Measurements from ENCODE around the gene PMF1.
"Not testable (repeated sequence)": the region's sequence is repeated elsewhere in the genome, so short reads cannot be mapped to it uniquely, and the experiment has no call there.

PMF1 gene

DNA sequence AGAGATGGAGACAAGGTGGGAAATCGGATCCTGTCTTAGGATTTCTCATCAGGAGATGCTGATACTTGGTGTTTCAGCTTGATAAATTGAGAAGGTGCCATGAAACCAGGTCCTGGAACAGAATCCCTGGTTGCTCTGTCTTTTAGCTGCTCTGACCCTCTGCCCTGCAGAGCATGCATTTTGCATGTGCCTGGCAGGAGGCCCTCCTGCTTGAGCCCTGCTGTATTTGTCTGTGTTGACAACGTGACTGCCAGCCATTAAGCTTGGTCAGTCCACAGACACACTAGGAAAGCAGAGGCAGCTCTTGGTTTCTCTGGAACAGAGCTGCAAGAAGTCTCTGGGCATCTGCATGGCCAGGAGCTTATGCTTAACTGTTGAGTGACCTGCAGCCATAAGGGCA is 16.4 kb upstream of the PMF1 start:
- DNase-seq (ENCODE audit: low read depth), result no peak

DNA sequence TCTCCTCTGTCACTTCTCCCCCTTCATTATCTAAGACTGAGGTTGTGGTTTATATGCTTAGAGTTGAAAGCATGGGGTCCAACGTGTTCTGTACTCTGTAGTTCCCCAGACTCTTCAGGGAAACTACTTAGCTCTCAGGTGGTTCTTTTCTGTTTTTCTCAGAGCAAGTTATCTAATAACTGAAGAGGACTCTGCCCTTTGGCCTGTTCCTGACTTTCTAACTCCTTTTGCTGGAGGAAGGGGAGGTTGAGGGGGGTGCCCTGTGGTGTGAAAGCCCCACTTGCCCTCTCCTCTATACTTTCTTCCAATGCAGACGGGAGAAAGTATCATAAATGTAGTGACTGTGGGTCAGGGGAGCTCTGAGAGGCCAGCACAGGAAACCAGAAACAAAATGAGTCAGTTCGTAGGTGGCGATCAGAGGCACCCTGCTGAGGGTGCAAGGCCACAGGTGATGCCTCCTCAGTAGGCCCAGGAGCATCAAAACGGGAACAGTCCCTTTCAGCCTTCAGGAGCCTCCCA is 13.9 kb upstream of the PMF1 start:
- DNase-seq (ENCODE audit: low read depth), result no peak

DNA sequence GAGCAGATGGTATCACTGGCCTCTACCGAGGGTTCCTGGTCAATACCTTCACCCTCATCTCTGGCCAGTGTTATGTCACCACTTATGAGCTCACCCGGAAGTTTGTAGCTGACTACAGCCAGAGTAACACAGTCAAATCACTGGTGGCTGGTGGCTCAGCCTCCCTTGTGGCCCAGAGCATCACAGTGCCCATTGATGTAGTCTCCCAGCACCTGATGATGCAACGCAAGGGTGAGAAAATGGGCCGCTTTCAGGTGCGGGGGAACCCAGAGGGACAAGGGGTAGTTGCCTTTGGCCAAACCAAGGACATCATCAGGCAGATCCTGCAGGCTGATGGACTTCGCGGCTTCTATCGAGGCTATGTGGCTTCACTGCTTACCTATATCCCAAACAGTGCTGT is 12.8 kb upstream of the PMF1 start:
- DNase-seq (ENCODE audit: low read depth), result no peak

DNA sequence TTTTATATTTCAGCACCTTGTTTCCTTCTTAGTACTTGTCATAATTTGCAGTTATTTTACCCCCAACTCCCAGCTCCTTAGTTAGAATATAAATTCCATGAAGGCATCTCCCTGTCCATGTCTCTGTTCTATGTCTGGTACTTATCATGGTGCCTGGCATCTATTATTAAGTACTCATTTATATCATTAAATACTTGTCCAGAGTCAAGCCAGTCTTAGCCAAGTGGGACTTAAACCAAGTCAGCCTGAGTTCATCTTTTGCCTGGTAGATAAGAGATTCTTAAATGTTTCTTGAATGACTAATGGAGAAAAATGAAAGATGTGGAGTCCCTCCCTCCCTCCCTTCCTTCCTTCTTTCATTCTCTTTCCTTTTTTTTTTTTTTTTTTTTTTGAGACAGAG is 9.5 kb upstream of the PMF1 start:
- no peak for DNase-seq (ENCODE audit: low read depth)

DNA sequence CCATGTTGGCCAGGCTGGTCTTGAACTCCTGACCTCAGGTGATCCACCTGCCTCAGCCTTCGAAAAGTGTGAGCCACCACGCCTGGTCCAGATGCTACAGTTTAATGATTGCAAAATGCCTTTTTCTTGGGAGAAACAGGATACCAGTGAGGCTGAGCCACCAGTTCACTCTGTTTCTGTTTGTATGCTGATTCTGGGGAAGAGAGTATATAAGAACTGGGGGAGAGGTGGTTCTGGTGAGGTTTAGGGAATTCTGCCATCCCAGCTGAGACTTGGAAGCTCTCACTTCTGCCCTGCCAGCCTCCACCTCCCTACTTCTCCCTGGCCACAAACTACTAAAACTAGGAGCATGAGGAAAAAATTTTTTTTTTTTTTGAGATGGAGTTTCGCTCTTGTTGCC is 8.1 kb upstream of the PMF1 start:
- peak; percentile 75 for DNase-seq (ENCODE audit: low read depth)

DNA sequence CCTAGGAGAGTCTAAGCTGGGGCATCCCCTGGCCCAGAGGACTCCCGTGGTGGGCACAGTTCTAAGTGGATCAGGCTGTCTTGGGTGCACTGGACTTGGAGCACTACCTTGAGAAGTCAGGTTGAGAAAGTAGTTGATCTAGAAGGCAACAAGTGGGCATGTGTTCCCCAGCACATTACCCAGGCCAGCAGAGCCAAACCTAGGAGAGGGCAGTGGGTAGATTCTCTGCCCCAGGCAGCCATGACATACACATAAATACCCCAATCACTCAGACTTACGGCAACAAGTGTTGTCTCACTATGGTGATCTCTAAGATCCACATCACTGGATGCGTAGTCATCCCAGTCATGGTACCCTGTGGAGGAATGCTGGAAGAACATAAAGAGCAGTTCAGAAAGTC is 1.6 kb upstream of the PMF1 start:
- no peak for DNase-seq (ENCODE audit: low read depth)

DNA sequence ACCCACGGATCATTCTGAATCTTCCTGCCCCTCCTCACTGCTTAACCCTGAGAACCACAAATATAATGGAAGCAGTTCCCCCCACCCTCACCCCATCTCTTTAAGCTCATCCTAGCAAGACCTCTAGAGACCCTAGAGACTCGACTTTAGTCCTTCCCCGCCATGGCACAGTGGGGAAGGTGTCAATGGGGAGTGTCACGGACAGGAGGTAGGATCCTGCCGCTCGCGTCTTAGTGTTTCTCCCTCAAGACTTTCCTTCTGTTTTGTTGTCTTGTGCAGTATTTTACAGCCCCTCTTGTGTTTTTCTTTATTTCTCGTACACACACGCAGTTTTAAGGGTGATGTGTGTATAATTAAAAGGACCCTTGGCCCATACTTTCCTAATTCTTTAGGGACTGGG is 677 bp upstream of the PMF1 start:
- DNase-seq (ENCODE audit: low read depth), result no peak

DNA sequence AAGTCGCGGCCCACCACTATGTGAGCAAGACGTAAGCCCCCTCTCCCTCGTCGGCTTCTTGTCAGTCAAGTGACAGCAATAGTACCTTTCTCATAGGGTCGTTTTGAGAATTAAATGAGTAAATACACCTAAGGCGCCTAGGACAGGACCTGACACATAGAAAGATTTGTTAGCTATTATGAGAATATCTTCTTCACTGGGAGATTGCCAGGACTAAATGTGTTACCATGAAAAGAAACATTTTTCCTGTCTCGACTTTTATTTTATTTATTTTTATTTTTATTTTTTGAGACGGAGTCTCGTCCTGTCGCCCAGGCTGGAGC is 798 bp downstream of the PMF1 start:
- DNase-seq (ENCODE audit: low read depth), result no peak

DNA sequence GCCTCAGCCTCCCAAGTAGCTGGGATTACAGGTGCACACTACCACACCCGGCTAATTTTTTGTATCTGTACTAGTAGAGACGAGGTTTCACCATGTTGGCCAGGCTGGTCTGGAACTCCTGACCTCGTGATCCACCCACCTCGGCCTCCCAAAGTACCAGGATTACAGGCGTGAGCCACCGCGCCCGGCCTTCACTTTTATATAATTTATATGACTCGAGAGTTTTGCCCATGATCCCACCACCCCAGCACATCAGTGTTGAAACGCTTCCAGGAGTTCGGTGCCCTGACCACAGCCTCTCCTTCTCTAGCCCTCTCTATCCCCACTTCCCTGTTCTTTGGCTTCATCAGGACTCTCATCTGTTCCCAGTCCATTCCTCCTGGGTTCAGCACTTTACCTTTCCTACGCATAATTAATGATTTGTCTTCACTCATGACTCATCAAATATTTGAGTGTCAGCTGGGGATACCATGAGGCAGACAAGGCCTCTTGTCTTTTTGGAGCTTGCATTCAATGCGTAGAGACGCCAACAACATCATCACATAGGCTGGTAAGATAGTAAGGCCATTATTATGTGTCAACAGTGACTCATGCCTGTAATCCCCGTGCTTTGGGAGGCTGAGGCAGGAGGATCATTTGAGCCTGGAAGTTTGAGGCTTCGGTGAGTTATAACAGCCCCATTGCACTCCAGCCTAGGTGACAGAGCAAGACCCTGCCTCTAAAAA is 1.4 kb downstream of the PMF1 start:
- no peak for DNase-seq (ENCODE audit: low read depth)

DNA sequence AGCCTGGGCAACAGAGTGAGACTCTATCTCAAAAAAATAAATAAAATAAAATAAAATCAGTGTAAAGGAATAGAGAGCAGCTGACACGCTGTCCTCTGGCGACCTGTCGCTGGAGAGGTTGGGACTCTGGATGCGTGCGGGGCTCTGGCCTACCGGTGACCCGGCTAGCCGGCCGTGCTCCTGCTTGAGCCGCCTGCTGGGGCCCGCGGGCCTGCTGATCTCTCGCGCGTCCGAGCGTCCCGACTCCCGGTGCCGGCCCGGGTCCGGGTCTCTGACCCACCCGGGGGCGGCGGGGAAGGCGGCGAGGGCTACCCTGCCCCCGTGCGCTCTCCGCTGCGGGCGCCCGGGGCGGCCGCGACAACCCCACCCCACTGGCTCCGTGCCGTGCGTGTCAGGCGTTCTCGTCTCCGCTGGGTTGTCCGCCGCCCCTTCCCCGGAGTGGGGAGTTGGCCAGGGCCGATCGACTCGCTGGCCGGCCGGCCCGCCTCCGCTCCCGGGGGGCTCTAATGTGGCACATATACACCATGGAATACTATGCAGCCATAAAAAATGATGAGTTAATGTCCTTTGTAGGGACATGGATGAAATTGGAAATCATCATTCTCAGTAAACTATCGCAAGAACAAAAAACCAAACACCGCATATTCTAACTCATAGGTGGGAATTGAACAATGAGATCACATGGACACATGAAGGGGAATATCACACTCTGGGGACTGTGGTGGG is 3.7 kb downstream of the PMF1 start:
- DNase-seq (ENCODE audit: low read depth), result not testable (repeated sequence)

DNA sequence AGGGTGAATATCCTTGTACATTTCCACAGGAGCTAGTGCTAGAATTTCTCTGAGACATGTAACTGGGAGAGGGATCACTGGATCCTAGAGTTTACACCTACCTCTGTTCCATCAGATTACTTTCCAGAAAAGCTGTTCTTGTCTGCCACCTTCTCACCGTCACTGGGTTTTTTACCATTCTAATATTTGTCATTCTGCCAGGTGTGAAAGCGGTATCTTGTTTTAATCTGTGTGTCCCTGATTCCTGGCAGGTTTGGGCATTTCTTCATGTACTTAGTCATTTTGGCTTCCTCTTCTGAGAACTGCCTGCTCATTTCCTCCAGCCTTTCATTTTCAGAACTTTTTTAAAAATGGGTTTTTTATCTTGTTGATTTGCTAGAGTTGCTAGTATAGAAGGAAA is 5.1 kb downstream of the PMF1 start:
- DNase-seq (ENCODE audit: low read depth), result peak; percentile 31

DNA sequence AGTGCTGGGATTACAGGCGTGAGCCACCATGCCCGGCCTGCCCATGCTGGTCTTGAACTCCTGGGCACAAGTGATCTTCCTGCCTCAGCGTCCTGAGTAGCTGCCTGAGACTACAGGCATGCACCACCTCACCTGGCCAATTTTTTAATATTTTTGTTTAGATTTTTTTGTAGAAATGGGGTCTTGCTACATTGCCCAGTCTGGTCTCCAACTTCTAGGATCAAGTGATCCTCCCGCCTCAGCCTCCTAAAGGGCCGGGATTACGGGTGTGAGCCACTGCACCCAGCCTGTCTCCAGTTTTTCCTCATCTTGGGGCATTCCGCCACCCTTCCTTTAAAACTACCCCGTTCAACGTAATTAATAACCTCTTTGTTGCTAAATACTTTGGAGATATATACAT is 7.4 kb downstream of the PMF1 start:
- no peak for DNase-seq (ENCODE audit: low read depth)

DNA sequence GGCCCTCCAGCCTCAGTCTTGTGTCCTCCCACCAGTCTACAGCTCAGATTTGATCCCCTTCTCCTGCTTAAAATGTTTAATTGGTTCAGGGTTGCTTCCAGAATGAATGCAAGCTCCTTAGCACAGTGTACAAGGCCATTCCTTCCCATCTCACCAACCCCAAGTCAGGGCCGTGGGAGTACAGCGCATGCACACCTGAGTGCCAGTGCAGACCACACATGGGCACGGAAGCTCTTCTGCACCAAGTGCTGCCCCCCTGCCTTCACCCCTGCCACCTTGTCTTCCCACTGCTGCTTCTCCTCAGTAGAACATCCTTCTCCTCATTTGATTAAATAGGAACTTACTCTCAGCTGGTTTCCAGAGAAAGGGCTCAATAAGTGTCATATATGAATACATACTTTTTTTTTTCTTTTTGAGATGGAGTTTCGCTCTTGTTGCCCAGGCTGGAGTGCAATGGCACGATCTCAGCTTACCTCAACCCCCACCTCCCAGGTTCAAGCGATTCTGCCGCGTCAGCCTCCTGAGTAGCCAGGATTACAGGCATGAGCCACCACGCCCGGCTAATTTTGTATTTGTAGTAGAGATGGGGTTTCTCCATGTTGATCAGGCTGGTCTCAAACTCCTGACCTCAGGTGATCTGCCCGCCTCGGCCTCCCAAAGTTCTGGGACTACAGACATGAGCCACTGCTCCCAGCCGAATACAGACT is 9.3 kb downstream of the PMF1 start:
- DNase-seq (ENCODE audit: low read depth), result no peak

DNA sequence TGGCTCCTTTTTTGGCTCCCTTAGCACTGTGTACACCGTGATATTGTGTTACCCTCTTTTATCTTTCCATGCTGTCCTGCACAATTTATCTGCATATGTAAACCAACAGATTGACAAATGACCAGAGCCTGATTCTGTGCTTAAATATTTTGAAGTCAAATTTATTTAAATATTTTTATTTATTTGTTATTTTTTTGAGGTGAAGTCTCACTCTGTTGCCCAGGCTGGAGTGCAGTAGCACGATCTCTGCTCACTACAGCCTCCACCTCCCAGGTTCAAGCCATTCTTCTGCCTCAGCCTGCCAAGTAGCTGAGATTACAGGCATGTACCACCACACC is 12.8 kb downstream of the PMF1 start:
- DNase-seq (ENCODE audit: low read depth), result no peak

DNA sequence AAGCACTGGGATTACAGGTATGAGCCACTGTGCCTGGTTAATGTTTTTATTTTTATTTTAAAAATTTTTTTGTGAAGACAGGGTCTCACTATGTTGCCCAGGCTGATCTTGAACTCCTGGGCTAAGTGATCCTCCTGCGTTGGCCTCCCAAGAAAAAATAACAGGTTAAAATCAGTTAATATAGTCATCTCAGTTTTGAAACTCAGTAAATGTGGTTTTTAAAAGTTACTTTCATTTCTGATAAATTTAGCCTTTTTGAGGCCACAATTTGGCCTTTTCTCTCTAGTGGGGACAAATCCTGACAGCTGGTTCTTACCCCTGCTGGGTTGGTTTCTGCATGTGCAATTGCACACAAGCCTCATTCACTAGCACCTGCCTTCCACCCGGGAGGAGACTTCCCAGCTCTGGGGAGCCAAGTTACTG is 13.3 kb downstream of the PMF1 start:
- DNase-seq (ENCODE audit: low read depth), result no peak

DNA sequence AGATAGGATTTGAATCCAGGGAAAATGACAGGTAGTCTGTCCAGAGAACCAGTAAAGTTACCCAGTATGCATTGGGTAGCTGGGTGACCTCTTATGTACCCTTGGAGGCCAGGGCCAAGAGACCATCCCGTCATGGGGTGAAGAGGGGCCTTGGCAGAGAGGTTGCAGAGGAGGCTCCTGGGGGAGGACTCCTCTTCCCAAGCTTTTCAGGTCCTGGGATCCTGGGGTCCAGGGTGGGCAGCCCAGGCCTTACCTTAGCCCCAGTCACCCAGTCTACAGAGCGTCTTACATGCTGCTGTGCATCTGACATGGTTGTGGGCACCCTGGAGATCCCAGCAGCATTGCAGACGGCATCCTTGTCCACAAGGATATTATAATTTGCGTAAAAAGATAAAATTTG is 14.0 kb downstream of the PMF1 start:
- no peak for DNase-seq (ENCODE audit: low read depth)

DNA sequence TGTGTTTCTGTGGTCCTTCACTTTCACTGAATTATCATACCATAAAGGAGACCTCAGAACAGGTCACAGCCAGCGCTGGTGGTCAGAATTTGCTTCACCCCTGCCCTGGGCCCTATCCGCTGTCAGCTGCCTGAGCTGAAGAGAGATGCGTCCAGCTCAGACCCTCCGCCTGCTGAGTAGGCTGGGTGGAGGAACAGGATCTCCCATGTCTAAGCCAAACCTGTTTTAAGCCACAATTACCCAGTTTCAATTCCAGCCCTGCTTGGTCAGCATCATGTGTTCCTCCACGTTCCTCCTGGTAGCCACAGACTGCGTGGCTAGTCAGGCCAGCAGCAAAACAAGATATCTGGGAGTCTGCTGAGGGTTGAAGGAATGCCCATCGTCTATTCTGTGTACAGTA is 15.7 kb downstream of the PMF1 start:
- no peak for DNase-seq (ENCODE audit: low read depth)

DNA sequence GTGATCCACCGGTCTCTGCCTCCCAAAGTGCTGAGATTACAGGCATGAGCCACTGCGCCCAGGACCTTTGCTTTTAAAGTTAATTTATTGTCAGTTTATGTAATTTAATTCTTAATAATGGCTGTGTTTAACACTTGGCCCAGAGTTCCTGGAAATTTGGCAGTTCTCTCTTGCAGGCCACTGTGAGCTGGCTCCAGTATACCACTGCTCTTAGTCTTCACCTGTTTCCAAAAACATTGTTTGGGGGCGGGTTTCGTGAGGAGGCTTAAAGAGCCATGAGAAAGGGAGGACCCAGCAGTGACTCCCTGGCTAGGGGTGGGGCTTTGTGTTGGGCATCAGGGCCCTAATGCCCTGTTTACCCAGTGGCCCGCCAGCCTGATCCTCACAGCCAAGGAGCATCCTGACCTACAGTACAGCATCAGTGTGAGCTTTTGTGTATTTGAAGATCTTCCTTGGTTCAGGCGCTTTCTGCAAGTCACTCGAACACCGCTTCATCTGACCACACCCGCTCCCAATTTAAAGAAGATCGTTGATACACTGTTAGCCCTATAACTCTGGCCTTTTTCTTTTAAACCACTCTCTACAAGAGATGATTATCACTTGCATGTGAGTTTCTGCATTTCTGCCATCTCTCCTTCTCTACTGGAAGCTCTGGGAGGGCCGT is 17.1 kb downstream of the PMF1 start:
- no peak for DNase-seq (ENCODE audit: low read depth)

DNA sequence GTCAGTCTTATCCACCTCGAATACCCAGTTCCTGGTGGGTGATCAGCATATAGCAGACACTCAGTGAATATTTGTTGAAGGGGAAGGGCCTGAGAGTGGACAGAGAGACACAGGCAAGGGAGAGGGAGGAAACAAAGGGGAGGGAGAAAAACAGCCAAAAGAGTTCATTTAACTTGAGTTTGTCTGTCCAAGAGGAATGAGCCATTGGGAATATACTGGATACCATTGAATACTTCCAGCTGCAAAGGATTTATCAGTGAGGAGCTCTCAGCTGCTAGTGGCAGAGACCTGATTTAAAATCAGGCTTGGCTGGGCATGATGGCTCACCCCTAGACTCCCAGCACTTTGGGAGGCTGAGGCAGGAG is 17.6 kb downstream of the PMF1 start:
- no peak for DNase-seq (ENCODE audit: low read depth)

DNA sequence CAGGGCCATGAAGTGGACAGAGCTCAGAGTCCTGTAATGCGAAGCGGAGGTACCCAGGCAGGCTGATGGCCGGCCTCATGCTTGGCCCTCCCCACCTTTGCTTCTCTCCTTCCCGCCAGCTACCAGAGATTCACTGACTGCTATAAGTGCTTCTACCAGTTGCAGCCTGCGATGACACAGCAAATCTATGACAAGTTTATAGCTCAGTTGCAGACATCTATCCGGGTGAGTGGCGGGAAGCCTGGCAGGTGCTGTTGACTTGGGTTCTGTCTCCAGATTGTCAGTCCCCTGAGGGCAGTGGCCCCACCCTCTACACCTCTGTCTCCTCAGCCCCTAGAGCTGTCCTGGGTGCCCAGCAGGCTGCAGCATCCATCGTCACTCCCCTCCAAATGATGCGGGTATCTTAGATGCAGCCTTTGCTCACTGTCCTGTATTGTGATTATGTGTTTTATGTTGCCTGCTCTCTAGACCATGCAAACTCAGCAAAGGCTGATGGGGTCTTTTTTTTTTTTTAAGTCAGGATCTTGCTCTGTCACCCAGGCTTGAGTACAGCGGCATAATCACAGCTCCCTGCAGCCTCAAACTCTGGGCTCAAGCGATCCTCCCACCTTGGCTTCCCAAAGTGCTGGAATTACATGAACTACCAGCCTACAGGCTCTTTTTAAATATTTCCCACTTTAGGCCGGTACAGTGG is 19.5 kb downstream of the PMF1 start:
- no peak for DNase-seq (ENCODE audit: low read depth)

DNA sequence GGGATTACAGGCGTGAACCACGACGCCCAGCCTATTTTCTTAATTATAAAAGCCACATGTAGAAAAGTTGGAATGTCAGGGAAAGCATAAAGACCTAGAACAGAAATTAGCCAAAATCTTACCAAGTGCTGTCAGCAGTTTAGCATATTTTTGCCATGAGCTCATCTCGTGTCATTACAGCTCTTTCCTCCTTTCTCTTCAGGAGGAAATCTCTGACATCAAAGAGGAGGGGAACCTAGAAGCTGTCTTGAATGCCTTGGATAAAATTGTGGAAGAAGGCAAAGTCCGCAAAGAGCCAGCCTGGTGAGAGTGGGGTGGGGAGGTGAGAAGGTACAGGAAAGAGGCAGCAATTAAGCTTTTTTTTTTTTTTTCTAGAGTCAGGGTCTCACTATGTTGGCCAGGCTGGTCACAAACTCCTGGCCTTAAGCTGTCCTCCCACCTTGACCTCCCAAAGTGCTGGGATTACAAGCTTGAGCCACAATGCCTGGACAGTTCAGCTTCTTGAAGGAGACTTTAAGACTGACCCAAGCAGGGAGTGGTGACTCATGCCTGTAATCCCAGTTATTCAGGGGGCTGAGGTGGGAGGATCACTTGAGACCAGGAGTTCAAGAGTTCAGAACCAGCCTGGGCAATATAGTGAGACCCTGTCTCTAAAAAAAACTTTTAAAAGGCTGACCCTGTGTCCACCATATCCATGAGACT is 20.8 kb downstream of the PMF1 start:
- peak; percentile 60 for DNase-seq (ENCODE audit: low read depth)

DNA sequence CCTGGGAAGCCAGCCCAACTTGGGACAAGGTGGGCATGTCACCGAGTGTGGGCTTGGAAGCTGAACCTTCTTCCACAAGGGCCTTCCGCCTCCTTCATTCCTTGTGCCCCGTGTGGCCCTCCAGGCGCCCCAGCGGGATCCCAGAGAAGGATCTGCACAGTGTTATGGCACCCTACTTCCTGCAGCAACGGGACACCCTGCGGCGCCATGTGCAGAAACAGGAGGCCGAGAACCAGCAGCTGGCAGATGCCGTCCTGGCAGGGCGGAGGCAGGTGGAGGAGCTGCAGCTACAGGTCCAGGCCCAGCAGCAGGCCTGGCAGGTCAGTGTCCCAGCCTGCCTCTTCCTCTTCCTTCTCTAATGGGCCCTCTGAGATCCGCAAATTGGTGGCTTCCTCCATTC is 23.4 kb downstream of the PMF1 start:
- no peak for DNase-seq (ENCODE audit: low read depth)
